Bronchial epithelial cell (primary cell): Measurements from ENCODE around the gene IFNA10. TPM values are rescaled to one million over a fixed set of nuclear protein-coding genes. Genes with fewer than 3 reads are reported as not detected.
A peak's percentile ranks its signal among the peaks of the same experiment; 100 is the strongest.
"Not testable (repeated sequence)": the region's sequence is repeated elsewhere in the genome, so short reads cannot be mapped to it uniquely, and the experiment has no call there.

ENCODE experiments used
- DNase-seq: peaks from one replicate; pipeline ENCODE4 v3.0.0-alpha.2; 2010; ENCODE audit warnings: low read depth
- FAIRE-seq: peaks from 2 replicates; lab custom pipeline; 2011; peaks lifted over from hg19 to GRCh38; lab: Jason Lieb, UNC
- H3K27me3 ChIP-seq: 2 replicates; pipeline ENCODE4 v1.5.1; 2011; ENCODE audit warnings: low read length; ENCODE audit not compliant: control insufficient read depth, insufficient read depth
- H3K36me3 ChIP-seq: 2 replicates; pipeline ENCODE4 v1.5.1; 2011; ENCODE audit warnings: low read length; ENCODE audit not compliant: control insufficient read depth, insufficient read depth
- H3K4me3 ChIP-seq: 2 replicates; pipeline ENCODE4 v1.5.1; 2011; ENCODE audit warnings: mild to moderate bottlenecking, low read depth, low read length, control low read depth
- total RNA-seq: library from RNA; depleted of rRNA; stranded (reverse); fragments of >200 nt; gene quantifications from 2 replicates; pipeline ENCODE4 v1.2.1, GENCODE V29; 2014
- TF ChIP-seq, protein P1 (sequence below): IDR thresholded peaks from 2 replicates; pipeline ENCODE4 v1.5.1; 2011; ENCODE audit warnings: mild to moderate bottlenecking, moderate library complexity, low read length, control low read depth, inconsistent platforms; ENCODE audit not compliant: insufficient read depth, severe bottlenecking

The IFNA10 gene
- total RNA-seq, 1 donor from 2014 or later, result not detected

DNA sequence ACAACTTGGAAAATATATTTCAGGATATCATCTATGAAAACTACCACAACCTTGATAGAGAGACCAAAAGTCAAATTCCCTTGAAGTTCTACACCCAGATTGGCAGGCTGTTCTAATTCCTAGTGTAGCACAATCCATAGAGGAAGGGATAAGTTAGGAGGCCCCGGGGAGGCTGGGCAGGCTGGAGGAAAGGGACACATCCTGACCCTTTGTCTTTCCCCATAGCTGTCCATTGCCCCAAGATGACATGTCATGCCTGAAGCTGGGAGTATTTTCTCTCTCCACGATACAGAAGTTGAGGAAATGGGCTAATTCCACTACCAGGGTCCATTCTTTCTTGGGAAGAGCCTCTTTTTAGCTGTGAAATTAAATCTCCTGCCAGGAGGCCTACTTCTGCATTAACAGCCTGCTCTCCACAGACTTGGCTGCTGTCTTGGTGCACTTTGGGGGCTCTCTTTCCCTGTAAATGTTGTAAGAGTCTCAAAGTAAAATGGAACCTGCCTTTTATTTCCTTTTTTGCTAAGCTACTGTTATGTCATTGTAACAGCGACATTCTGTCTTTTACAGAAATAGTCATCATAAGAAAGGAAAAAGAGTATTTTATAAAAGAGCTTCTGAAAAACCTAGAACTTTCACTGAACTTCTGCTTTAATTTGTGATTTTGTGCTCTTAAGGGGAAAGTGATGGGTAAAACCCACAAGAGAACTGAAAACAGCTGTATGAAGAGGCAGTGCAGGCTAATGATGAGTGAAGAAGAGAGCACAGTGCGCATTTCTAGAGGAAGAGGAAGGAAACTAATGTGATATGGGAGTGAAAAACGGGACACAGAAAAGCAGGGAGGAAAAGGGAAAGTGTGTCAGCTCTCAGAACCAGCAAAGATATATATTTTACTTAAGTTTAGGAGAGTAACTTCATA, 6.7 kb upstream of the IFNA10 start:
- H3K4me3 ChIP-seq, FAIRE-seq, H3K36me3 ChIP-seq, H3K27me3 ChIP-seq: not testable (repeated sequence)
- TF ChIP-seq, protein P1, sequence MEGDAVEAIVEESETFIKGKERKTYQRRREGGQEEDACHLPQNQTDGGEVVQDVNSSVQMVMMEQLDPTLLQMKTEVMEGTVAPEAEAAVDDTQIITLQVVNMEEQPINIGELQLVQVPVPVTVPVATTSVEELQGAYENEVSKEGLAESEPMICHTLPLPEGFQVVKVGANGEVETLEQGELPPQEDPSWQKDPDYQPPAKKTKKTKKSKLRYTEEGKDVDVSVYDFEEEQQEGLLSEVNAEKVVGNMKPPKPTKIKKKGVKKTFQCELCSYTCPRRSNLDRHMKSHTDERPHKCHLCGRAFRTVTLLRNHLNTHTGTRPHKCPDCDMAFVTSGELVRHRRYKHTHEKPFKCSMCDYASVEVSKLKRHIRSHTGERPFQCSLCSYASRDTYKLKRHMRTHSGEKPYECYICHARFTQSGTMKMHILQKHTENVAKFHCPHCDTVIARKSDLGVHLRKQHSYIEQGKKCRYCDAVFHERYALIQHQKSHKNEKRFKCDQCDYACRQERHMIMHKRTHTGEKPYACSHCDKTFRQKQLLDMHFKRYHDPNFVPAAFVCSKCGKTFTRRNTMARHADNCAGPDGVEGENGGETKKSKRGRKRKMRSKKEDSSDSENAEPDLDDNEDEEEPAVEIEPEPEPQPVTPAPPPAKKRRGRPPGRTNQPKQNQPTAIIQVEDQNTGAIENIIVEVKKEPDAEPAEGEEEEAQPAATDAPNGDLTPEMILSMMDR, result peak; percentile 48
- DNase-seq, result peak; percentile 10

DNA sequence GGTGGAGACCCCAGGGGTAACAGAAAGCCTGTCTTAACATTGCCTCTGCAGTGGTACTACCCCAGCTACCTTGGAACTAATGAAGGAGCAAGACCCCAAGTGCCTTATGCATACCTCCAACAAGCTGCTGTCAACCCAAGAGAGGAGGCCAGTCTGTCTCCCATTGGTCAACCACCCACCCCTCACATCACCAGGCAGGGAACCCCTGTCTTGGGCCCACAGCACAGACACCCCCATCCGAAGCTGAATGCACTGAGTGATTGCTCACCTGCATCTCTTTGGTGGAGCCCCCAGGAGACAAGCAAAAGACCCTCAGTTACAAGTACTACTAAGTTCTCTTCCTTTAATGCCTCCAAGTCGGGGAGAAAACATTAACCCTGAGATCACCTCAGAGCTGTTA, 5.2 kb upstream of the IFNA10 start:
- H3K4me3 ChIP-seq, DNase-seq, H3K36me3 ChIP-seq, H3K27me3 ChIP-seq: not testable (repeated sequence)
- FAIRE-seq, result peak; percentile 86

DNA sequence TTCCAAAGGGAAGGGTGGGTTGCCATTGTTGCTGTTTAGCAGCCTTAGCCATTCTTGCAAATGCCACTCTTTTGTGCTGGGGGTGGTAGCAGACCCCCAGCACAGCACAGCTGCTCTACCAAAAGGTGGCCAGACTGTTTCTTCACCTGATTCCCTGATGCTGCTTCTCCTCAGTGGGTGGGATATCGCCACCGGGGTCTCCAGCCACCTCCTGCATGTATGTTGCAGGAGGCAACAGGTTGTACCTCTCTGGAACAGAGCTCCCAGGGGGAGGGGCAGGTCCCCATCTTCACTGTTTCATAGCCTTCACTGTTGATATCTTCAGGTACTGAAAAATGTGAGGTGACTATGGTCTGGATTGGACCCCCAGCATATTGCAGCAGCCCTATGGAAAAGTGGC, 3.8 kb upstream of the IFNA10 start:
- H3K36me3 ChIP-seq, result not testable (repeated sequence)

DNA sequence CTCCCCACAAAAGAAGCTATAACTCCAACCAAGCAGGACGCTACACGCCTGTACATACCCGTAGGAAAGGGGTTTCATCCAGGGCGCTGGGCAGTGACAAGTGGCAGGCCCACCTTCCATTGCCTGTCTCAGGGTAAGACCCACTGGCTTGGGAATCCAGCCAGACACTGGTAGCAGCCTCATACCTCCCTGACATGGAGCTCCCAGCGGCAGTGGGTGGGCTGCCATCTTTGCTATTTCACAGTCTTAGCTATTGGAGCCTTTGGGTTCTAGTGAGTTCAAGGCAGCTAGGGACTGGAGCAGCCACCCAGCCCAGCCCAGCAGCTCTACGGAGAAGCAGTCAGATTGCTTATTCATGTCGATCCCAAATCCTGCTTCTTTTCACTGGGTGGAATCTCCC, 3.4 kb upstream of the IFNA10 start:
- FAIRE-seq (no peak), DNase-seq (no peak)
- H3K4me3 ChIP-seq, result no peak overlapping the region
- no peaks in the 10 kb centered on the region for H3K36me3 ChIP-seq
- TF ChIP-seq, protein P1, result no peak
- H3K27me3 ChIP-seq, result peaks cover 2% of the 10 kb centered on the region

More for the DNA sequence above, 3.8 kb upstream of the IFNA10 start:
- H3K4me3 ChIP-seq, FAIRE-seq, H3K27me3 ChIP-seq, DNase-seq: not testable (repeated sequence)

DNA sequence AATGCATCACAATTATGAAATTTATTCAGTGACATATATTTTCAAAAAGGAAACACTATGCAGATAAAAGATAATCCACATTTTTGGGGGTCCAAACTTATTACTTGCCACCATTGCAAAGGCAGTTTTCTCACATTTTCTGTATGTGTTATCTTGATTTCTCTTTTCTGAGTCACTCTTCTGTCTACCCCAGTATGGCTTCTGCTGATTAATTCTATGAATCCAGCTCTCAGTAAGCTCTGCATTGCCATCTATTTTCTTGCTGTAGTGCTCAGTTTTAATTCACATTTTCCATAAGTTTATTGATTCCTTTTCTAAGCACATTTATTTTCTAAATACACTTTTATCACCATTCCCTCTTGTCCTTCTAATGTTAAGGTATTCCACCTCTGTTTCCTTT, 1.7 kb downstream of the IFNA10 start:
- H3K4me3 ChIP-seq, result no peak overlapping the region
- H3K36me3 ChIP-seq, result no peaks in the 10 kb centered on the region
- FAIRE-seq (no peak), DNase-seq (no peak)
- no peaks in the 10 kb centered on the region for H3K27me3 ChIP-seq
- TF ChIP-seq, protein P1, result no peak

DNA sequence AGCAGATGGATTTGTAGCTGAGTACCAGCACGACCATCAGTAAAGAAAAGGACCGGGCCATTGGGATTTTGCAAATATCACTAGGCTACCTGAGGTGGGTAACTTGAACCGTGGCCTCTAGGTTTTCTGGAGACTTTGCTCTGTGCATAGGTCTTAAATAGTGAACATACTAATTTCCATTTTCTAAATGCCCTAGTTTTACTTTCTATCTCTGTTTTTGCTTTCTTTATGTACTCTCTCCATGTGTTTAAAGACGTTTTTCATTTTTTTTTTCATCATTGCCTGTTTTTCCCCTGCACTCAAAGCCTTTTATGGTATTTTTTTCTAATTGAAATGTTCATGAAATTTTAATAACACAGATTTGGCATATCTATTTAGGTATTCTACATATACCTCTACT, 4.8 kb downstream of the IFNA10 start, which contains the start of gene IFNA7:
TSS of gene IFNA7 (minus strand) at position 101 of the 400 bp plus-strand sequence. CDS start at position 61, 40 bp downstream.
- not testable (repeated sequence) for DNase-seq, H3K4me3 ChIP-seq, H3K36me3 ChIP-seq, FAIRE-seq, H3K27me3 ChIP-seq

DNA sequence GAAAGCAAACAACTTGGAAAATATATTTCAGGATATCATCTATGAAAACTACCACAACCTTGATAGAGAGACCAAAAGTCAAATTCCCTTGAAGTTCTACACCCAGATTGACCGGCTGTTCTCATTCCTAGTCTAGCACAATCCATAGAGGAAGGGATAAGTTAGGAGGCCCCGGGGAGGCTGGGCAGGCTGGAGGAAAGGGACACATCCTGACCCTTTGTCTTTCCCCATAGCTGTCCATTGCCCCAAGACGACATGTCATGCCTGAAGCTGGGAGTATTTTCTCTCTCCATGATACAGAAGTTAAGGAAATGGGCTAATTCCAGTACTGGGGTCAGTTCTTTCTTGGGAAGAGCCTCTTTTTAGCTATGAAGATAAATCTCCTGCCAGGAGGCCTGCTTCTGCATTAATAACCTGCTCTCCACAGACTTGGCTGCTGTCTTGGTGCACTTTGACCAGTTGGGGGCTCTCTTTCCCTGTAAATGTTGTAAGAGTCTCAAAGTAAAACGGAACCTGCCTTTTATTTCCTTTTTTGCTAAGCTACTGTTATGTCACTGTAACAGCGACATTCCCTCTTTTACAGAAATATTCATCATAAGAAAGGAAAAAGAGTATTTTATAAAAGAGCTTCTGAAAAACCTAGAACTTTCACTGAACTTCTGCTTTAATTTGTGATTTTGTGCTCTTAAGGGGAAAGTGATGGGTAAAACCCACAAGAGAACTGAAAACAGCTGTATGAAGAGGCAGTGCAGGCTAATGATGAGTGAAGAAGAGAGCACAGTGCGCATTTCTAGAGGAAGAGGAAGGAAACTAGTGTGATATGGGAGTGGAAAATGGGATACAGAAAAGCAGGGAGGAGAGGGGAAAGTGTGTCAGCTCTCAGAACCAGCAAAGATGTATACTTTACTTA, 11.8 kb downstream of the IFNA10 start:
- TF ChIP-seq, protein P1, result peak; percentile 47
- not testable (repeated sequence) for H3K36me3 ChIP-seq, FAIRE-seq, H3K4me3 ChIP-seq, H3K27me3 ChIP-seq
- peak; percentile 15 for DNase-seq

DNA sequence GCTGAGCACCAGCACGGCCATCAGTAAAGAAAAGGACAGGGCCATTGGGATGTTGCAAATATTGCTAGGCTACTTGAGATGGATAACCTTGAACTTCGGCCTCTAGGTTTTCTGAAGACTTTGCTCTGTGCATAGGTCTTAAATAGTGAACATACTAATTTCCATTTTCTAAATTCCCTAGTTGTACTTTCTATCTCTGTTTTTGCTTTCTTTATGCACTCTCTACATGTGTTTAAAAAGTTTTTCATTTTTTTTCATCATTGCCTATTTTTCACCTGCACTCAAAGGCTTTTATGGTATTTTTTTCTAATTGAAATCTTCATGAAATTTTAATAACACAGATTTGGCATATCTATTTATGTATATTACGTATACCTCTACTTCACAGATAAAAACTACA, 19.5 kb downstream of the IFNA10 start, which contains the start of gene IFNA4:
TSS of gene IFNA4 (minus strand) at position 101 of the 400 bp plus-strand sequence. CDS start at position 45, 56 bp downstream.
- H3K27me3 ChIP-seq, FAIRE-seq, DNase-seq, H3K36me3 ChIP-seq, H3K4me3 ChIP-seq: not testable (repeated sequence)
